8988T (cell line): ENCODE data around the gene ELOVL2.
A peak's percentile ranks its signal among the peaks of the same experiment; 100 is the strongest.

ENCODE experiments used
- DNase-seq: peaks from one replicate; pipeline ENCODE4 v3.0.0; 2011

Gene ELOVL2

DNA sequence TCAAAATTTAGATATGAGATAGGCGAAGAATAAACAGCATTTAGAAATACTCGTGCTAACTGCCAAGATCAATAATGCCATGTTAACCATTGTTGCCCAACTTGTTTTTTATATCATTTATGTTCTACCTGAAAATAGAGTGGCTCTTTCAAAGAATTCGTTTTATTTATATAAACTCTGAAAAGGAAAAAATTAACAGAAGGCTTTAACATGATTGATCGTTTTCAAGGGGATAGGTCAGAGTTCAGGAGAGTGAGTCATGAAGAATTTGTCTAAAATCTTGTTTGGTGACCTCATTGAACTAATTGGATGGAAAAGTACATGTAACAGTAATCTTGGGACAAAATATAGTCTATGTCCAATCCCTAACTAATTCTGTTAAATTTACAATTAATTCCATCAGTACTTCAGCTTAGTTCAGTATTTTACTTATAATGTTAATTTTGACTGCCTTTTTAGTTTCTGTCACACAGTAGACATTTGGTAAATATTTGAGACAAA, 11.1 kb upstream of the ELOVL2 start:
- no peak for DNase-seq

DNA sequence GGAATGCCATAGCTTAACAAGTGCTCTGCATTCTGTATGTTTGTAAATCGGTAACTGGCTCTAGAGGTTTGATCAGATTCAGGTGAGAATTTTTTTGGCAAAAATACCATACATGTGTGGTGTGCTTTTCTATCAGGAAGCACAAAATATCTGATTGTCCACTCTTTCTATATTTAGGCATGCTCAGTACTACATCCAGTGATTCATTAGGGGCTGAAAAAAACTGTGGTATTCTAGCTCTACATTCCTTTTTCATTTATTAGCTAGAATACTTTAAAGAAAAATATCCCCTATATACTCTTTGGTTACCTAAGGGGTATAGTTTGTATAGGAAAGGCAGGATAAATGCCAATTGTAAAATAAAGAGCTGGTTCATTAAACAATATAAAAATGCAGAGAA, 10.6 kb upstream of the ELOVL2 start:
- no peak for DNase-seq

DNA sequence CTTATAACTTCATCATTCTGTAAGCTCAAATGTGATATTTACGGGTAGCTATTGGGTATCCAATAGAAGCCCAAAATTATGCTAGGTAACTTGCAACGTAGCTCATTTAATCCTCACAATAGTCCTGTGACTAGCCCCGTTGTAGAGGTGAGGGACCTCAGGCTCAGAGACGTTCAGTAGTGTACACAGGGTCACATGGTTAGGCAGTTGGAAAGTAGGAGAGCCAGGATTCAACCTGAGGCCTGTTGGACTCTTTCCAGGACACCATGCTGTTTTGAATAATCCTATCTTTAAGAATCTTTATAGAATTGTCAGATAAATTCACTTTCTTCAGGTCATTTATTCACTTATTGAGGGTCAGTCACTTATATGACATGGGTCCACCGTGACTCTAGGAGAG, 9.2 kb upstream of the ELOVL2 start:
- no peak for DNase-seq

DNA sequence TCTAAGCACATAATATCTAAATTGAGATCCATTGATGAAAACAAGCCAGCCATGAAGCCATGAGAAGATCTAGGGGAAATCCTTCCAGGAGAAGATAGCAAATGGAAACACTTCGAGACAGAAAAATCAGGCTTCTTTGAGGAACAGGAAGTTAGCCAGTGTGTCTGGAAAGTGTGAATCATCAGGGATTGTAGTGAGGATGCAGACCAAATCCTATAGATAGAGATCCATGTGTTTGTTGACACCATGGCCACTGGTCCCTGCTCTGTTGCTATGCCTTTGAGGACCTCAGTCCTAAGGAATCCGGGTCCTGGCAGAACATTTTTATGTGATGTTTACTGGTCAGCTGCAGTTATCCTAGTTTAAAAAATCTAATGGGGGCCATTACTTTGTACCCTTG, 6.6 kb upstream of the ELOVL2 start:
- DNase-seq: no peak

DNA sequence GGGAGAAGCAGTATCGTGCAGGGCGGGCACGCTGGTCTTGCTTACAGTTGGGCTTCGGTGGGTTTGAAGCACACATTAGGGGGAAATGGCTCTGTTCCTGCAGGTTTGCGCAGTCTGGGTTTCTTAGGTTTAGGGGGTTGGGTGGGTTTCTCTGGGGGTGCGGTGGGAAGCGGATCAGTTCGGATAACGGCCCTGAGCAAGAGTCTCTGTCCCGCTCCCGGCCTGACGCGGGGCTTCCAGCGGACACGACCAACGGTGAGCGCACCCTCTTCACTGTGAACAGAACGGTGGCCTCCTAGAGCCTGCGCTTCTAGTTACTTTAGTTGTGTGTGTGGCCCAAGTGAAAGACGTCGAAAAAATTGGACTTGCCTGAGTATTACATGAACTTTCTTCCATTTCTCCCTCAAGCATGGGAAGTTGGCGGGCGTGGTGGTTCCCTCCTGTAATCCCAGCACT, 635 bp upstream of the ELOVL2 start:
- DNase-seq: peak; percentile 23

DNA sequence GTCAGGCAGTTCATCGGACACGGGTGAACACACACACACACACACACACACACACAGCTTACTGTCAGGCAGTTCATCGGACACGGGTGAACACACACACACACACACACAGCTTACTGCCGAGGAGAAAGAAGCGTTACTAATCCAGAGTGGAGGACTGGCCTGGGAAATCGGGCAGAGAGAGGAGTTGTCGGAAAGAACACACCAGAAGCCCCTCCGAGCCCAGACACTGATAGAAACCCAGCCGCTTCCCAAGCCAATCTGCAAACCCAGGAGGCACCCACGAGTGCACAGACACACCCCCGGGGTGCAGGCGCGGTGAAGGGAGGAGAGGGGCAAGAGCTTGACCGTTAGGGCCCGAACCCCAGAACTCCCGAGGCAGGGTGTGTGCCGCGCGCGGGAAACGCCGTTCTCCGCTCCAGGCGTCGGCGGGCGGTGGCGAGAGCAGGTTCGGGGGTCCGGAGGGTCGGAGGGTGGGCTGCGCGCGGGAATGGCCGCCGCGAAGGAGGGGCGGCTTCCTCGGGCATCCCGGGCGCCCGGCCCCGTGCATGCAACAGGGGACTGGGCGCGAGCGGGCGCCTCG, 636 bp downstream of the ELOVL2 start:
- DNase-seq: no peak

DNA sequence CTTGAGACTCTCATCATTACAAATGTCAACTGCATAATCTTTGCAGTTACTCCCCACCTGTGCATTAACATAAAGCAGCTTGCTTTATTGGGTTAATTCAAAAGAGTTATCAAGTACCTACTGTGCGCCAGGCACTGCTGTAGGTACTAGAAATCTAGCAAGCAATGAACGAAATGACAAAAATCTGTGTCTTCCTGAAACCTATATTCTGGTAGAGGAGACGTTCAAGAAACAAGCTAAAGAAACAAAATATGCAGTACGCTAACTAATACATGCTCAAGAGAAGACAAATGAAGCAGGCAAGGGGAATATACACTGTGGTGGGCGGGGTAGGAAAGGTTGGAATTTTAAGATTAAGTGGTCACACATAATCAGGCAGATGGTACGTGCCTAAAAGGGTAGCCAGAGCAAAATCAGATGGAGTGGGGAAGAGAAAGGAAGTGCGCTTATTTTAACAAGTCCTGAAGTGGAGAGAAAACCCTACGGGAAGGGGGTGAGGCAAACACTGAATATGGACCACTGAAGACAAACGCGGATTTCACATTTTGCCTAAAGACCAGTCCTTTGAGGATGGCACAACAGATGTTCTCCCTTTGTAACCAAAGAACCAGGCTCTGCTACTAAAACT, 1.2 kb downstream of the ELOVL2 start:
- no peak for DNase-seq

DNA sequence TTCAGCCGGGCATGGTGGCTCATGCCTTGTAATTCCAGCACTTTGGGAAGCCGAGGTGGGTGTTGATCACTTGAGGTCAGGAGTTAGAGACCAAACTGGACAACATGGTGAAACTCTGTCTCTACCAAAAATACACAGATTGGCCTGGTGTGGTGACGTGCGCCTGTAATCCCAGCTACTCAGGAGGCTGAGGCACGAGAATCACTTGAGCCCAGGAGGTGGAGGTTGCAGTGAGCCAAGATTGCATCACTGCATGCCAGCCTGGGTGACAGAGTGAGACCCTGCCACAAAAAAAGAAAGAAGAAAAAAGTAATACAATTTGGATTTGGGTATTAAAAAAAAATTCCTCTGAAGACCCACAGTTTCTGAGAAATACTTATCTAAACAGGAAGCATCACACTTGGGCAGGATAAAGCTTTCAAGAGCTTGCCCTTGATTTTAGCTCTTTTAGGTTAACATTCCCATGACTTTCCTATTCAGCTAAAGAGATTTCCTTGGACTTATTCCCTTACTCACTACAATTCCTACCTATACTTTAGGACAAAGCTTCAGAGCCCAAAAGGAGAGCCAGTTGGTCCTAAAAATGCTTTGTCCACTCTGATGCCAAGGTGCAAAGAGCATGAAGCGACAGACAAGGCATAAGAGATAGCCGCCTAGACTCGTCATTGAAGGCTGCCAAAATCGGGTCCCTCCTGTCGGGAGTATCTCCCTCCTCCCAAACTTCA, 1.9 kb downstream of the ELOVL2 start:
- no peak for DNase-seq

DNA sequence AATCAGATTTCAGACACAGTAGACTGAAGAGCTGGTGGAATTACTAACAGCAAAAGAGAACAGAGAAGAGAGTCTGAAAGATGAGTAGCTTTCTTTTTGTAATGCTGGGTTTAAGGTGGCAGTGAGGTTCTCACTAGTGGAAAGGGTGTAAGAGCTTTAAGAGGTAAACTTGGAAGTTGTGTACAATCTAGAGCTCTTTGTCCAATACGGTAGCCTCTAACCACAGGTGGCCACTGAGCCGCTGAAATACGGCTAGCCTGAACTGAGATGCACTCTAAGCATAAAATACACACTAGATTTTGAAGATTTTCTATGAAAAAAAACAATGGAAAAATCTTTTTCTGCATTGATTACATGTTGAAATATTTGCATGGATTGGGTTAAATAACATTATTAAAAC, 4.0 kb downstream of the ELOVL2 start:
- DNase-seq: no peak

DNA sequence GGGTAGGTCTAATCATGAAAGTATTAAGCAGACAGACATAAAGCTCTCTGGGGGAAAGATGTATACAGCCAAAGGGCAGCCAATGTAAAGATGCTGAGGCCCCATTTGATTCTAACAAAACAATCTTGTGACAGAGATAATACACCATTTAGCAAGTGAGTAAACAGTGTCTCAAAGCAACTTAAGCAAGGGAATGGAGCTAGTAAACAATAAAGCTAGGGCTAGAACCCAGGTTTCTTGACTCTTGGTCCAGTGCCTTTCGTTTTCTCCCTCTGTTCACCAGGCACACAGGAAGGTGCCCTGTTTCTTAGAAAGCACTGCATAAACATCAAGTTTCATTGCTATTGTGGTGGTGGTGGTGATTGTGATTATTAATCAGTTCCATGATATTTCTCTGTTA, 5.1 kb downstream of the ELOVL2 start:
- DNase-seq: no peak

DNA sequence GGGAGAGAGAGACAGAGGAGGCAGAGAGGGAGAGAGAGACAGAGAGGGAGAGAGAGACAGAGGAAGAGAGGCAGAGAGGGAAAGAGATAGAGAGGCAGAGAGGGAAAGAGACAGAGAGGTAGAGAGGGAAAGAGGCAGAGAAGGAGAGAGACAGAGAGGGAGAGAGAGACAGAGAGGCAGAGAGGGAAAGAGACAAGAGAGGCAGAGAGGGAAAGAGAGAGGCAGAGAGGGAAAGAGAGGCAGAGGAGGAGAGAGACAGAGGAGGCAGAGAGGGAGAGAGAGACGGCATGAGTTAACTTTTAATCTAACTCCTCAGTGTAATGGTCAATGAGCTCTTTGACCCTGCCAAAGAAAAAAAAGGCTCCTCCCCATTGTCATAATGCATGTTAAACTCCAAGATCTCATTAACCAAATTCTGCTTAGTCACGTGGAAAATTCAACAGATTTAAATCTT, 7.1 kb downstream of the ELOVL2 start:
- no peak for DNase-seq

DNA sequence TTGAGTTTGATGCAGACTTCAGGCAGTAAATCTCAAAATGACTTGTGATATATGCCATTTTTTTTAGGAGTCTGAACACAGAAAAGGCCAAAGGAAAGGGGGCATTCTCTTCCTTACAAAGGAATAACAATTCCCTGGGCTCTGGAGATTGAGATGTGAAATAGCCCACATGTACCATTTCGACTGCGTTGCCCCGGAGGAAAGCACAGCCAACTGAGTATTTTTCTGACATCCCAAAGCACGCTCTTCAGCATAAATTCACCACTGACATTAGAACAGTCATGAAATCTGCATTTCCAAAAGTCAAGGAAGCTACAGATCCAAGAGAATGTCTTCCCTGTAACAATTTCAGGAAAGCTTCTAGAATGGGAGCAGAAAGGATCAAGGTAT, 7.8 kb downstream of the ELOVL2 start:
- no peak for DNase-seq

DNA sequence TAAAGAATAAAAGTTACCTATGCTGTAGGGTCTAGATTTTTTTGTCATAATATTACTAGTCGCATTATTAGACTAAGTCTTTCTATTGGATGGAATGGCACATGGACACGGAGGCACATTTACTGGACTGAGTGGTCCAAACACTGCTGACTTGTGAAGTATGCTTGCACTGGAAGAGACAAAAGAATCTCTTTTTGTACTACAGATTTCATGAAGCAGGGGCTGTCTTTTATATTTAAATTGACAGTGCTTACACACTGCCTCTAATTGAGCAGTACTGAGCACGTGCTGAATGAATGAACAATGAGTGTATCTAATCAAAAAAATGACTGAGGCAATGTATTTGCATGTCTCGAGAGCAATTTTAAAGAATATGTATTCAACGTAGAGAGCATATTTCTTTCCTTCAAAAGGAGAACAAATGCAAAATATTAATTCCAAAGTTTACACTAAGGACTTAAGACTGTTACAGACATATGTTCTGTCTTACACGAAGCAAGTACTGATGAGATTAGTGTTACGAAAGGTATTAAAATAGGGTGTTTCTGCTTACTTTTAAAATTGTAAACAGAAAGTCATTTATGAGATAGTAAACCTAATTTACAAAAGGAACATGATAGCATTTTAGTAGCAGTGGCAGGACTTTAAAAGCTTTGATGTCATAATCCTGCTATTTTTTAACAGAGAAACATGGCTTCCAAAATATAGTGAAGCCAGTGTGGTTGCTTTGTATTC, 8.3 kb downstream of the ELOVL2 start:
- no peak for DNase-seq

DNA sequence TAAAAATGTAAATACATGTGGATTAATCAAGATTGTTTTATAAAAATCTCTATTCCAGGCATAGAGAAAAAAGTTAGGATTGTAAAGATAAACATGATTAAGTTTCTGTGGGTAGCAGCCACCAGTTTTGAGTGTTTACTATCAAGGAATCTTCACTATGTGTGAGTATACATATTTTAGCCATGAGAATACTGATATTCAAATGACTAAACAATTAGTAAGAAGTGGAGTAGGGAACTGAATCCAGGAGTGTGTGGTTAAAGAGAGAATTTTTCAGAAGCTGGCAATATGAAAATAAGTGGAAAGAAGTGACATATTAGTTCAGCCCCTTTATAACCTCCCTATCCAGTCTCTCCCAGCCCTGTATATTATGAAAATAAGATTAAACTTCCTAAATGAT, 10.3 kb downstream of the ELOVL2 start:
- no peak for DNase-seq

DNA sequence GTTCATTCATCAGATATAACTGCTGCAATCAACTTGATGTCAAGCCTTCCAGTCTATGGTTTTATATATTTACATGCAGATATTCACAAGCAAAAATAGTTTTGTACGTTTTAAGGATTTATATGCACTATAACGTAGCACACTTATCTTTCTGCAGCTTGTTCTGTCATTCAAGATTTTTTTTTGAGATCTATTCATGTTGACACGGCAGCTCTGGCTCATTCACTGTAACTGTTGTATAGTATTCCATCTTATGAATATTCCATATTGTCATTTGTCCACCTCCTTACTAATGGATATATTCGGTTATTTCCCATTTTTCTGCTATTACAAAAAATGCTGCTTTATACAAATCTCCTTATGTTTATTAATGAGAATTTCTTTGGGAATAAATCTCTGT, 13.2 kb downstream of the ELOVL2 start:
- no peak for DNase-seq

DNA sequence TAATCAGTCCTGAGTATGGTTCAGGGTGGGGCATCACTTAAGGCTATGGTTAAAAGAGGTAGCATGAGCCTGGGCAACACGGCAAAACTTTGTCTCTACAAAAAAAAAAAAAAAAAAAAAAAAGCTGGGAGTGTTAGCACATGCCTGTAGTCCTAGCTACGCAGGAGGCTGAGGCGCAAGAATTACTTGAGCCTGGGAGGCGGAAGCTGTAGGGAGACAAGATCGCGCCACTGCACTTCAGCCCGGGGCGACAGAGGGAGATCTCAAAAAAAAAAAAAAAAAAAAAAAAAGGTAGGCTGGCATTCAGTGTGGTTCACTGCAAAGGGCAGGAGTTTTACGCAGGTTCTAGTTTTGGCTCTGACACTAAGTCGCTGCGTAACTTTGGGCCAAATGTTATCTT, 15.1 kb downstream of the ELOVL2 start:
- no peak for DNase-seq

DNA sequence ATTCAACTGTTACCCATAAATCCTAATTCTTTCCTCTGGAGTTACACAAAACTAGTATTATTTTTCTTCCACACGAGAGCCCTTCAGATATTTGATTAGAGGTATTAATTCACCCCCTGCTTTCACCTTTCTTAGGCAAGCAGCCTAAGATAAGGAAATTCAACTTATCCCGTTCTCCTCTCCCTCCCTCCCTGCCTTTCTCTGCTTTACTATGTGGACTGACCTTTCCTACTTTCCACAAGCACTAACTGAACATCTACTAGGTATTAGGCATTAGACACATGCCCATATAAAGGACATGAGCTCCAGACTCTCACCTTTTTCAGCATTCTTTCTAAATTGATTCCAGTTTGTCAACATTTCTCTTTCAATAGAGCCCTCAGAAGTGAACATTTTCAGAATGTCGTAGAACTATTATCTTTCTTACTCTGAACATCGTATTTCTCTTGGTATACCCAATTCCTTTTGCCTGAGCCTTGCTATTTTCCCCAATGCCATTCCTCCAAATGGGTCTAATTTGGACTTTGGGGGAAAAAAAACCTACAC, 16.5 kb downstream of the ELOVL2 start:
- DNase-seq: no peak

DNA sequence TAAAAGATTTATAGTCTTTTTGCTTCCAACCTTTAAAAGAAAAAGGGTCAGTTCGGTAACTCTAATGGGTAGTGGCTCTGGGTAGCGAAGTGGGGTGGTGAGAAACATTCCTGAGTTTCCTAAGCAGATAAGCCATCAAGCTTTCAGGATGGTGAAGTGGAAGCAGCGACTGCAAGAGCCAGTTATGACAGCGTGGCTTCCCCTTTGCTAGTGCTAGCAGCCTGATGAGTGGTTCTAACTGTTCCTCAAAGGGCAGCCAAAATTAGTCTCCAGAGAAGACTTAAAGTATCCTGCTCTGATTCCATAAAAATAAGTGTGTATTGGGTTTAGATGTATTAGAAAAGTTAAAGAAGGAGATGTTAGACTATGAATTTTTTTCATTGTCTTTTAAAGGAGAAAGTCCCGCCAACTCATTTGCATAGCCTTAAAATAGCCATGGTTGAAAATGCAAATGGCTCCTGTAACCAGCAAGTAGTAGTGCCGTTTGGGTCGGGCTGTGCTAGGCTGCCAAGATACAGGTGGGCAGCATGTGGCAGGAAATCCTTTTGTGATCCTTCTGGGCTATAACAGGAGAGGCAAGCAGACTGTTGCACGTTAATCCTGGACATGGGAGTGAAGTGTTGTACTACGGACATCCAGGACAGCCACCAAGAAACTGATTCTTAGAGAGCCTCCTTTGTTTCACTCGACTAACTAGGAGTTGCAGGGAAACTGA, 18.0 kb downstream of the ELOVL2 start:
- DNase-seq: no peak

DNA sequence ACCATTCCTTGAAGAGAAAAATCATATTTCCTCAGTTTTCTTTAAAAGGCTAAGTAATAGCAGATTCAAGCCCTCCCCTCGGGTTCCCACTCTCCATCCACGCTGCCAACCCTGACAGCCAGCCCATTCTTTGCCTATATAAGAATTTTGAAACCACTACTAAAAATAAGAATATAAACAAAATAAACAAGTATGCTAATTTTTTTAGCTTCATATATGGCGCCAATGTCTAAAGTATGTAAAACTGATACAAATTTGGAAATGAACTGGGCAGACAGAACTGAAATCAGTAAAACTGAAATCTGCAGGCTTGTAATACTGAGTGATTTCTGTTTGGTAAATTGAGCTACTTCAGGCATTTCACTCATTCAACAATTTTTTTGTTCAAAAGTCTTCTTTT, 19.0 kb downstream of the ELOVL2 start:
- DNase-seq: no peak

DNA sequence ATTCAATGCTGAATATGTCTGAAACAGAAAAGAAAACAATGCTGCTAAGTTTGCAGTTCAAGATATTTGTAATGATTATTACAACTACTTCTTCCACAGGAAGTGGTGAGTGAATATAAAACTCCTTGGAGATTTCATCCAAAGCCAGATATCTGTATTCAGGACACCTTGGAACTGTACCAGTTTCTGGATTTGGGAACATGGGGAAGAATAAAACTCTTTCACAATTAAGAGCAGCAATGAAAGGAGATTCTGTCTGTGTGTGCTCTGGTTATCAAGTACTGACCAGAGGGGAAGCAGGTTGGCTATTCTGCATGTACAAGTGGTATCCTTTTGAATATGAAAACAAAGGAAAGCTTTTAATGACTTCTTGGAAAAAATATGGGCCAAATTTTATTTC, 21.1 kb downstream of the ELOVL2 start:
- DNase-seq: no peak

DNA sequence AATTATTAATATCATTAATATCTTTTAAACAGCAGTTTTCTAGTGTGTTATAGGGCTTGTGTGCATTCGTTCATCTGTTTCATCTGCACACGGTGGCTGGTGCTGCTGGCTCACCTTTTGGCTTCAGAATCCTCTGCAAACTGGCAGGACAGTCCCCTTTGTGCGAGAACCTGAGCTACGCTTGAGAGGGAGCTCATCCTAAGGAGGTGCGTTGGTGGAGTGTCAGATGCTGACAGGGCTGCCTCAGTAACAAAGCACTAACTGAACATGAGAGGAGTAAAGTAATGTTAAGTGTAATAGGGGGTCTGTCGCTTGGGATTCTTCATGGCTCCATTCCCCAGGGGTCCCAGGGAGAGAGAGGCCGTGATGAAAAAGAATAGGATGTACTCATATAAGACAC, 22.4 kb downstream of the ELOVL2 start:
- no peak for DNase-seq

DNA sequence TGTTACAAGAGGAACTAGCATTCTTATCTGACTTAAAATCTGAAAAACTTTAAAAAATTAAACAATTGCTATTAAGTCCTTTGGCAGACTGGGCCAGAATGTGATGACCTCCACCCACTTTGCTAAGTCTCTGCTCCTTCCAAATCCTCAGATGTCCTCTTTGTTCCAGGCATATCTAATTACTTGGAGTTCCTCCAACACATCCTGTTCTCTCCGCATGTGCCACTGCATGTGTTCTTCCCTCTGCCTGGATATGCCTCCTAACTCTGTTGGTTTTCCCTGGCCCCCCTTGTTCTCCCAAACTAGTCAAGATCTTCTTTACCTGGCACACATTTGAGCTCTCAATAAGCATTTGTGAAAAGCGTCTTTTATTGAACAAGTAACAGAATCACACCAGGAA, 23.1 kb downstream of the ELOVL2 start:
- no peak for DNase-seq

DNA sequence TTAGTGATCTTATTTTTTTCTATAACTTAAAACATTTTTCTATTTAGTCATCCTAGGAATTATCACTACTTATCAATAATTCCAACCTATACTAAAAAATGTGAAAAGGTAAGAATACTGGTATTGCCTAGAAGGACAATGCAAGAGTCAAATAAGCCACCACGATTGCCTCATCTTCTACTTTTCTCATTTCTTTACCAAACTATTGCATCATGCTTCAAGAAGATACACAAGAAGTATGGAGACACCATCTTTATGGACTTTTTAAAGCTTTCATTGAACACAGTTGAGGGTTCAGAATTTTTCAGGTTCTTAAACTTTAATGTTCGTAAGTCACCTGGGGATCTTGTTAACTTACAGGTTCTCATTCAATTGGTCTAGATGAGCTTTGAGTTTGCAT, 25.9 kb downstream of the ELOVL2 start:
- DNase-seq: no peak
